Mesenchymal stem cell (in vitro differentiated cells and primary cell): Measurements from ENCODE around the gene SORCS3.

Experiments
- DNase-seq: peaks from one replicate; pipeline ENCODE4 v3.0.0-alpha.2; 2013
- H2AFZ ChIP-seq: one replicate; pipeline ENCODE4 v1.6.1; 2013; ENCODE audit warnings: low read depth, mild to moderate bottlenecking, control low read depth, inconsistent platforms, low read length, moderate library complexity
- H2AK5ac ChIP-seq: 2 replicates; pipeline ENCODE4 v1.6.1; 2013; ENCODE audit warnings: low read length, moderate library complexity, mild to moderate bottlenecking, inconsistent platforms; ENCODE audit not compliant: severe bottlenecking
- H2BK120ac ChIP-seq: one replicate; pipeline ENCODE4 v1.6.1; 2013; ENCODE audit warnings: low read depth, mild to moderate bottlenecking, inconsistent platforms, low read length, moderate library complexity
- H2BK12ac ChIP-seq, 2 experiments: one replicate each; pipeline ENCODE4 v1.6.1; 2013; ENCODE audit warnings: inconsistent platforms in 2 of 2, low read length in 2 of 2, mild to moderate bottlenecking in 2 of 2, moderate library complexity in 2 of 2, control low read depth in 1 of 2
- H2BK15ac ChIP-seq: one replicate; pipeline ENCODE4 v1.6.1; 2013; ENCODE audit warnings: mild to moderate bottlenecking, low read depth, inconsistent platforms; ENCODE audit not compliant: poor library complexity, severe bottlenecking
- H2BK5ac ChIP-seq: 2 replicates; pipeline ENCODE4 v1.6.1; 2013; ENCODE audit warnings: low read depth, mild to moderate bottlenecking, low read length, control low read depth, inconsistent platforms; ENCODE audit not compliant: poor library complexity, severe bottlenecking
- H3K14ac ChIP-seq, 2 experiments: one replicate each; pipeline ENCODE4 v1.6.1; 2013; ENCODE audit warnings: inconsistent platforms in 2 of 2, low read length in 2 of 2, control low read depth in 1 of 2, mild to moderate bottlenecking in 1 of 2, moderate library complexity in 1 of 2
- H3K18ac ChIP-seq, 2 experiments: one replicate each; pipeline ENCODE4 v1.6.1; 2013; ENCODE audit warnings: inconsistent platforms in 2 of 2, low read length in 2 of 2, control low read depth in 1 of 2, low read depth in 1 of 2, mild to moderate bottlenecking in 1 of 2
- H3K23ac ChIP-seq, 2 experiments: one replicate each; pipeline ENCODE4 v1.6.1; 2013; ENCODE audit warnings: inconsistent platforms in 2 of 2, low read length in 2 of 2, mild to moderate bottlenecking in 2 of 2, moderate library complexity in 2 of 2, control low read depth in 1 of 2
- H3K27ac ChIP-seq: 2 replicates; pipeline ENCODE4 v1.5.1; 2013; ENCODE audit warnings: mild to moderate bottlenecking, moderate library complexity, low read length, control low read depth, inconsistent platforms; ENCODE audit not compliant: poor library complexity, severe bottlenecking
- H3K27me3 ChIP-seq, 2 experiments: 2 replicates each; pipeline versions ENCODE4 v1.6.1 to v1.7.0; 2013; ENCODE audit warnings: low read length in 2 of 2, mild to moderate bottlenecking in 2 of 2, moderate library complexity in 2 of 2, control low read depth in 1 of 2, inconsistent platforms in 1 of 2; ENCODE audit not compliant: control insufficient read depth in 1 of 2, insufficient read depth in 1 of 2
- H3K36me3 ChIP-seq, 2 experiments: 2 replicates each; pipeline versions ENCODE4 v1.6.1 to v1.7.0; 2013; ENCODE audit warnings: low read length in 2 of 2, control low read depth in 1 of 2, inconsistent platforms in 1 of 2, low read depth in 1 of 2, mild to moderate bottlenecking in 1 of 2; ENCODE audit not compliant: insufficient read depth in 2 of 2, control insufficient read depth in 1 of 2
- H3K4ac ChIP-seq, 2 experiments: one replicate each; pipeline ENCODE4 v1.6.1; 2013; ENCODE audit warnings: inconsistent platforms in 2 of 2, low read length in 2 of 2, mild to moderate bottlenecking in 2 of 2, moderate library complexity in 2 of 2, control low read depth in 1 of 2, low read depth in 1 of 2
- H3K4me1 ChIP-seq: 2 replicates; pipeline ENCODE4 v1.6.1; 2013; ENCODE audit warnings: low read depth, low read length, control low read depth; ENCODE audit not compliant: control insufficient read depth, insufficient read depth
- H3K4me2 ChIP-seq: 2 replicates; pipeline ENCODE4 v1.6.1; 2013; ENCODE audit warnings: low read length, mild to moderate bottlenecking, inconsistent platforms; ENCODE audit not compliant: poor library complexity, severe bottlenecking
- H3K4me3 ChIP-seq, 2 experiments: 2 replicates each; pipeline versions ENCODE4 v1.5.1 to v1.7.0; 2013; ENCODE audit warnings: low read length in 2 of 2, mild to moderate bottlenecking in 2 of 2, control low read depth in 1 of 2, low read depth in 1 of 2; ENCODE audit not compliant: insufficient read depth in 1 of 2
- H3K79me1 ChIP-seq: replicated peaks from 2 replicates; pipeline ENCODE4 v1.6.1; 2013; ENCODE audit warnings: mild to moderate bottlenecking, control low read depth, low read length, inconsistent platforms; ENCODE audit not compliant: poor library complexity, severe bottlenecking
- H3K9ac ChIP-seq: 2 replicates; pipeline ENCODE4 v1.7.0; 2013; ENCODE audit warnings: mild to moderate bottlenecking, low read length, moderate library complexity
- H3K9me3 ChIP-seq: 2 replicates; pipeline ENCODE4 v1.7.0; 2013; ENCODE audit warnings: mild to moderate bottlenecking, low read length; ENCODE audit not compliant: control insufficient read depth
- H4K8ac ChIP-seq: one replicate; pipeline ENCODE4 v1.6.1; 2013; ENCODE audit warnings: inconsistent platforms, mild to moderate bottlenecking, low read length, moderate library complexity
- H4K91ac ChIP-seq: one replicate; pipeline ENCODE4 v1.6.1; 2013; ENCODE audit warnings: mild to moderate bottlenecking, low read length, inconsistent platforms
- WGBS: methylation state at CpG from one replicate; pipeline ENCODE4 v1.1.7; 2013; ENCODE audit warnings: mixed read lengths; 5-methylcytosine and 5-hydroxymethylcytosine counted together

SORCS3 gene

DNA sequence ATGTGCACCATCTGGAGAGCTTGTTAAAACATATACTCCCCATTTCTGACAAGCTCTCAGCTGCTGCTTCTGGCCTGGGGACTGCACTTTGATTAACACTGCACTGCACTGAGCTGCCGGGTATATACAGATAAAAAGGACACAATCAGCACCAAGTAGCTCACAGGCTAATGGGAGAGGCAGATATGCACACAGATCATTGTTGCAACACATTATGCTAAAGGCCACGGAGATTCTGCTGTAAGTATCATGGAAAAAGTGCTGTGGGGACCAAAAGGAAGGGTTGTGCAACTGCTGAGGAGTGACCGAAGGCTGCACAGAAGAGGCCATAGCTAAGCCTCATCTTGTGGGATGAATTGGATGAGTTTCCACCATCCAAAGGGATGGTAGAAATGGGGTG, 455.2 kb downstream of the SORCS3 start:
- Histone ChIP-seq H2BK5ac (no peak overlapping the region), H3K36me3 (no peaks in the 10 kb centered on the region), H2AFZ (no peak overlapping the region), H4K8ac (no peak overlapping the region), H2AK5ac (no peak overlapping the region), H3K79me1 (no peaks in the 10 kb centered on the region), H3K9me3 (no peaks in the 10 kb centered on the region), H3K4ac (no peak overlapping the region), H2BK15ac (no peak overlapping the region), H3K9ac (no peak overlapping the region), H3K18ac (no peak overlapping the region), H3K27ac (no peak overlapping the region), H3K4me2 (no peak overlapping the region), H4K91ac (no peak overlapping the region), H3K4me3 (no peak overlapping the region), H3K23ac (no peak overlapping the region), H3K4me1 (no peaks in the 10 kb centered on the region), H2BK120ac (no peak overlapping the region), H3K14ac (no peak overlapping the region), H2BK12ac (no peak overlapping the region), H3K27me3 (no peaks in the 10 kb centered on the region)
- 60% methylated on average over 3 of the region's 3 CpGs for WGBS
- DNase-seq: no peak

DNA sequence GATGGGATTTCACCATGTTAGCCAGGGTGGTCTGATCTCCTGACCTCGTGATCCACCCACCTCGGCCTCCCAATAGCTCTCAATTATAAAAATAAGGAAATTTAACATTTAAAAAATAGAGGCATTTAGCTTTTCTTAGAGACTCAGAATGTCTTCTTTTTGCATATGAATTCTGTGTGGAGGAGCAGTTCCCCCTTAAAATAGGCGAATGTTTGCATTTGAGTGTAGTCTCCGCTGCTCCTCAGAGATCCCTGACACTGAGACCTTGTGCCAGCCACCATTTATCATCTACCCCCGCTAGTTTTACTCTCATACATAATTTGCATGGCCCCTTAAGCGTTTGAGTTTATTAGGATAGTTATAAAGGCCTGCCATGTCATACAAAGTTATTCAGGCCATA, 461.9 kb downstream of the SORCS3 start:
- WGBS: no CpG with 5 or more reads among the region's 6 CpGs
- Histone ChIP-seq H3K9me3 (no peaks in the 10 kb centered on the region), H3K9ac (no peak overlapping the region), H3K23ac (no peak overlapping the region), H2AK5ac (no peak overlapping the region), H2BK12ac (no peak overlapping the region), H3K4me3 (no peak overlapping the region), H3K4me2 (no peak overlapping the region), H2BK120ac (no peak overlapping the region), H2AFZ (no peak overlapping the region), H4K91ac (no peak overlapping the region), H3K18ac (no peak overlapping the region), H3K14ac (no peak overlapping the region), H3K4me1 (no peaks in the 10 kb centered on the region), H3K27ac (no peak overlapping the region), H3K27me3 (no peaks in the 10 kb centered on the region), H3K36me3 (no peaks in the 10 kb centered on the region), H4K8ac (no peak overlapping the region), H3K4ac (no peak overlapping the region), H2BK15ac (no peak overlapping the region), H3K79me1 (no peaks in the 10 kb centered on the region), H2BK5ac (no peak overlapping the region)
- no peak for DNase-seq

DNA sequence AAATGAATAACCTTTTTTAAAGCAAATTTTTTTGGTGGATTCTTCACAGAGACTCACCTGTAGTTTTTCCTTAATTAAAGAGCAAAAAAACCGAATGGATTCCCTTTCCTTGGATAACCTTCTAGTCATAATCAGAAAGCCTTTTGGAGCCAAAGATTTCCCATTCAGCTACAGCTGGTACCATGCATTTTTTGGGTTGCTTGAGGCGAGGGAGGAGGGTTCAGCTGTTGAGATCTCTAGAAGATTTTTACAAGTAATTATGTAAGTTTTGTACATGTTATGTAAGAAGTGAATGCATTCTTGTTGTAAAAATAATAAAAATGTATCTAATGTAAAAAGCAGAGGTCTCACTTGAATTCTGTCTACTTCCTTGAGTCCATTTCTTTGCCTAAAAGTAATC, 463.2 kb downstream of the SORCS3 start:
- Histone ChIP-seq H3K27ac (no peak overlapping the region), H2AK5ac (no peak overlapping the region), H2BK15ac (no peak overlapping the region), H2BK12ac (no peak overlapping the region), H3K18ac (no peak overlapping the region), H3K23ac (no peak overlapping the region), H3K4me1 (no peaks in the 10 kb centered on the region), H3K9me3 (no peaks in the 10 kb centered on the region), H3K36me3 (no peaks in the 10 kb centered on the region), H3K4me3 (no peak overlapping the region), H4K91ac (no peak overlapping the region), H3K4me2 (no peak overlapping the region), H3K27me3 (no peaks in the 10 kb centered on the region), H3K79me1 (no peaks in the 10 kb centered on the region), H3K4ac (no peak overlapping the region), H2BK120ac (no peak overlapping the region), H4K8ac (no peak overlapping the region), H2AFZ (no peak overlapping the region), H3K14ac (no peak overlapping the region), H2BK5ac (no peak overlapping the region), H3K9ac (no peak overlapping the region)
- 50% methylated on average over 2 of the region's 2 CpGs for WGBS
- no peak for DNase-seq

DNA sequence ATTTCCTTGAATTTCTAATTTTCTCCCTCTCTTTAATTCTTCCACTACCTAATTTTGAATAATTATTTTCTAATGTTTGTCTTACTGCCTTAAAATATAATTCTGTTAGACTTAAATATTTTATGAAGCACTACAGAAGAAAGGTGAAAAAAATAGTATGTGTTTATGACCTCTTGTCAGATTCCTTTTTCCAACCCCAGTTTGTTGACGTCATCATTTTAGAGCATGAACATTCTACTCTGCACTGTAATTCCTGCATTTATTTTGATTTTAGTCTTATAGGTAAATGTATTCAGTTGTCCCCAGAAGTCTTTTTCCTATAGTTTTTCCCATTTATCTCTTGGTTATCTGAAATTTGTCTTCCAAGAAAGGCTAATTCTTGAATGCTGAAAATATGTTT, 468.1 kb downstream of the SORCS3 start:
- no peak overlapping the region for H2BK120ac ChIP-seq

More for the DNA sequence above, 468.1 kb downstream of the SORCS3 start:
- Histone ChIP-seq H4K91ac (no peak overlapping the region), H4K8ac (no peak overlapping the region), H2AK5ac (no peak overlapping the region), H3K79me1 (no peaks in the 10 kb centered on the region), H3K4ac (no peak overlapping the region), H3K14ac (no peak overlapping the region), H2BK15ac (no peak overlapping the region), H3K4me3 (no peak overlapping the region), H3K4me2 (no peak overlapping the region), H3K9ac (no peak overlapping the region), H2BK5ac (no peak overlapping the region), H3K18ac (no peak overlapping the region), H2AFZ (no peak overlapping the region), H3K27me3 (no peaks in the 10 kb centered on the region), H3K4me1 (no peaks in the 10 kb centered on the region), H2BK12ac (no peak overlapping the region), H3K27ac (no peak overlapping the region), H3K23ac (no peak overlapping the region), H3K36me3 (no peaks in the 10 kb centered on the region), H3K9me3 (no peaks in the 10 kb centered on the region)
- no peak for DNase-seq
- WGBS: no CpG with 5 or more reads among the region's 1 CpG
